NOMO-1 treated with dmso at 0.1 percent for 144 hours (cell line): ENCODE data around the gene ZNF624.

Experiments used
- DNase-seq: peaks from one replicate; lab custom pipeline; 2025; ENCODE audit not compliant: unreplicated experiment; lab: John Stamatoyannopoulos, UW

Gene ZNF624

DNA sequence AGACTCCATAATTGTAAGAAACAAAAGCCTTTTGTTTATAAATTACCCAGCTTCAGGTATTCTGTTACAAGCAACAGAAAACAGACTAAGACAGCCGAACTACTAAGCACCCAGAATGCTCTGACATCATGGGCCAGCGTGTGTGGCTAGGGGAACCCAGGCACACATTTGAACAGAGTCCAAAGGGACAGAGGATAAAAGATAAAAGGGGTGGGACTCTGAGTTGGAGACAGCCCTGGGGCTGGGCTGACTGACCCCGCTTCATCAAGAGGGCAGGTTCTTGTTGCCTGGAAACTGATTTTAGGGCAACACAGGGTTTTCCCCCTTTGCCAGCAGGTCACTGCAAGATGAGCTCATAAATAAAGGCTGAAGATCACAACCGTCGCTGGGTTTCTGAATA lies 54.1 kb downstream of the ZNF624 start:
- DNase-seq: no peak

DNA sequence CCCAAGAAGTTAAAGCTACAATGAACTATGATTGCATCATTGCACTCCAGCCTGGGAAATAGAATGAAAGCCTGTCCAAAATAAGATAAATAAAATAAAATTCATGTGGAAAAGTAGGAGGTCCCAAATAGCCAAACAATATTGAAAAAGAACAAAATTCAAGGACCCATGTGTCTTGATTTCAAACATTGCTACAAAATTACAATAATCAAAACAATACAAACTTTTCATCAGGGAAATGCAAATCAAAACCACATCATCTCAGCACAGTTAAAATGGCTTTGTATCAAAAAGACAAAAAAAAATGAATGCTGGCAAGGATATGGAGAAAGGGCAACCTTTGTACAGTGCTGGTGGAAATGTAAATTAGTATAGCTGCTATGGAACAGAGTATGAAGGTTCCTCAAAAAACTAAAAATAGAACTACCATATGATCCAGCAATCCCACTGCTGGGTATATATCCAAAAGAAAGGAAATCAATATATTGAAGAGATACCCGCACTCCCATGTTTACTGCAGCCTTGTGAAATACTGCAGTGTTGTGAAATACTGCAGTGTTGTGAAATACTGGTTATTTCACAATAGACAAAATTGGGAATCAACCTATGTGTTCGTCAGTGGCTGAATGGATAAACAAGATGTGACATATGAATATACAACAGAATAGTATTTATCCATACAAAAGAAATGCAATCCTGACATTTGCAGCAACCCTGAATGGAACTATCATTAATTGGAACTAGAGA lies 60.1 kb downstream of the ZNF624 start:
- no peak for DNase-seq

DNA sequence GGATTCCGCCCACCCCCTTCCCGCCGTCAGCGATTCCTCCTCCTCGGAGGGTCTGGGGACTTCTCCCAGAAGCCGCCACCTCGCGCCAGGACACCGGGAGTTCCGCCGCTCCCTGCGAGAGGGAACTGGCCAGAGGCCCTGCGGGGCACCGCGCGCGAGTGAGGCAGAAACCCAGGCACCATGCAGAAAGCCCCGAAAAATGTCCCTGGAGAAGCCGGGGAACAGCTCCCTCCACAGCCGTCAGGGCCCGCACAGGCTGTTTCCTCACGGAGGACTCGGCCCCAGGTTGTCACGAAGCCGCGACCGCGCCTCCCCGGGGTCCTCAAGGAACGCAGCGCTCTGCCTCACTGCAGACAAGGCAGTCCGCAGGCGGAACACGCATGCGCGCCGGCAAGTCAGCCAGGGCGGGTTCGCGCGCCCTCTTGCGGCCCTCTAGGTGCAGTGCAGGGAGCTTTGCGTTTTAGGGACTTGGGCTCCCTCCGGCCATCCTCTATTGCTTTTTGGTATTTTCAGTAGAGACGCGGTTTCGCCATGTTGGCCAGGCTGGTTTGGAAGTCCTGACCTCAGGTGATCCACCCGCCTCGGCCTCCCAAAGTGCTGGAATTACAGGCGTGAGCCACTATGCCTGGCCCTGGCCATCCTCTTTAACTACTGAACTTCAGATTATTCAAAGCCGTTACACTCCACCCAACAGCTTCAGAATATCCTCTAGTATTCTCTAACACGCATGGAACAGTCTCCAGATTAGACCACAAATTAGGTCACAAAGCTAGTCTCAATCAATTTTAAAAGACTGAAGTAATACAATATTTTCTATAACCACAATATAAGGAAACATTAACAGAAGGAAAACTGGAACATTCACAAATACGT lies 64.3 kb downstream of the ZNF624 start:
- peak; percentile 66 for DNase-seq

DNA sequence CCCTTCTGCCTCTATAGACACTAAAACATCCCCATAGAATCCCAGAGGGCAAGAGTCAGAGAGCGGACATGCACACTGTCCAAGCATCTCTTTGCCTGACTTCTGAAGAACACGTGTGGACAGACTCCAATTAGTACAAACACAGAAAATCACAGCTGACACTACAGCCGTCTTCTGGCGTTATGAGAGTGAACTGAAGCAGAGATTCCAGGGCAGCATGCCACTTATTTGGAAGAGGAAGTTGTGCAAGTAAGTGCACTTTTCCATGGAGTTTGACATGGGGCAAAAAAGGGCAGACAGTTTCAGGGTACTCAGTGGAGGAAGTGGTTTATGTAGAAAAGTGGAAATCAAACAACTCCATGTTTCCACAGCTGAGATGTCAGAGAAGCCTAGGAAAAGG lies 67.9 kb downstream of the ZNF624 start:
- no peak for DNase-seq

DNA sequence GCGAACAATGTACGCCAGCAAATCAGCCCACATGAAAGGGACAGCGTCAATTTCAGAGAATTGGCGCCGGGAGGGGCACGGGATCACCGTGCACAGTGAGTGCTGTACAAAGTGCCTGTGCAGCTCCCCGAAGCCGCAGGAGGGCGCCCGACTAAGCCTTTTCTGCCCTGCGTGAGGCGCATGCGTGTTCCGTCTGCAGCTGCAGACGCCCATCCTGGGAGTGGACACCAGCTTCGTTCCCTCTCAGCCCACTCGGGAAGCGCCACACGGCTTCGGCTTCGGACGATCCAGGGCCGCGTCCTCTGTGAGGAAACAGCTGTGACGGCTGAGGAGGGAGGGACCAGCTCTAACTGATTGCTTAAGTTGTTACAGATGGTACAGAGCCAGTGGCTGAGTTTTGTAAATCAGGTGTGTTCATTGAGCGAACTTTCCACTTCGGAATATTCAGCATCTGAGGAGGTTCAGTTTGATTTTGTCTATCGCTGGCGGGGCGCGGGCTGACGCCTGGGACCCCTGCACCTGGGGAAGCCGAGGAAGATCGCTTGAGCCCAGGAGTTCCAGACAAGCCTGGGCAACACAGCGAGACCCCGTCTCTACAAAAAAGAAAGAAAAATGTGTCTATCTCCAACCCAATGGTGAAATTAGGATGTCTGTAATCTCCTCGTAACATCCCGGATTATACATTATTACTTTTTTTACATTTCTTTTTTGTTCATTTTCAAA lies 69.2 kb downstream of the ZNF624 start:
- peak; percentile 79 for DNase-seq

DNA sequence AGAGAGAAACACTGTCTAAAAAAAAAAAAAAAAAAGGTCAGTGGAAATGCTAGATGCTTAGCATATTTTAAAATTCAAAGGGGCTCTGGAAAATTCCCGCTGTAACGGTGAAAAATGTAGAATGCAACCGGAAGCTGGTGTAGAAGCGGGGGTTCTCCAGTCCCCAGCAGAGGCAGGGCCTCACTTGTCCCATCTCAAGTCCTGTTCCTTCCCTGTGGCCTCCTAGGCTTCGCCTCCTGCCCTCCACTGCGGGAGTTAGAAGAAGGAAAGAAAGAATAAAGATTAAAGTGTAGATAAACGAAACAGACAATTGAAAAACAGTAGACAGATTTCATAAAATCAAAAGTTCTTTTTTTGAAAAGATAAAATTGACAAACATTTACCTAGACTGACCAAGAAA lies 69.9 kb downstream of the ZNF624 start:
- DNase-seq: no peak

DNA sequence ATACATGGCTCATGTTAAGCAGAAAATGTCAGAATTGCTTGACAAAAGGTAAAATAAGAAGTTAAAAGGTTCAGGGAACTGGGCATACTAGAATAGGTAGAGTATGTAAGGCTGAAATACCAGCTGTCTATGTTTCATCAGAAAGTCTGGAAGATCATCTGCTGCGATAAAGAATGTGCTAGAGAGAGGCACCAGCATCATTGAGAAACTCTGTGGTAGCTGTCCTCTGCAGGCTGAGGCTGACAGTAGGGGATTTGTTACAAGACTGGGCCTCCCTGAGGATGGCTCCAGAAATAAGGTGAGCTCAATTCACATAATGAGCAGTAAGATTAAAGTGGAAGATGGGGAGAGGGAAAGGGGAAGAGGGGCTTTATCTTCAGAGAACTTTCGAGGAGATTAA lies 80.2 kb downstream of the ZNF624 start:
- no peak for DNase-seq
